ENCODE data around the gene KRTAP20-2.

GRCh38 chr21:30638686-30639085 lies 3.7 kb downstream of the KRTAP20-2 start:
- TF ChIP-seq, protein P1, sequence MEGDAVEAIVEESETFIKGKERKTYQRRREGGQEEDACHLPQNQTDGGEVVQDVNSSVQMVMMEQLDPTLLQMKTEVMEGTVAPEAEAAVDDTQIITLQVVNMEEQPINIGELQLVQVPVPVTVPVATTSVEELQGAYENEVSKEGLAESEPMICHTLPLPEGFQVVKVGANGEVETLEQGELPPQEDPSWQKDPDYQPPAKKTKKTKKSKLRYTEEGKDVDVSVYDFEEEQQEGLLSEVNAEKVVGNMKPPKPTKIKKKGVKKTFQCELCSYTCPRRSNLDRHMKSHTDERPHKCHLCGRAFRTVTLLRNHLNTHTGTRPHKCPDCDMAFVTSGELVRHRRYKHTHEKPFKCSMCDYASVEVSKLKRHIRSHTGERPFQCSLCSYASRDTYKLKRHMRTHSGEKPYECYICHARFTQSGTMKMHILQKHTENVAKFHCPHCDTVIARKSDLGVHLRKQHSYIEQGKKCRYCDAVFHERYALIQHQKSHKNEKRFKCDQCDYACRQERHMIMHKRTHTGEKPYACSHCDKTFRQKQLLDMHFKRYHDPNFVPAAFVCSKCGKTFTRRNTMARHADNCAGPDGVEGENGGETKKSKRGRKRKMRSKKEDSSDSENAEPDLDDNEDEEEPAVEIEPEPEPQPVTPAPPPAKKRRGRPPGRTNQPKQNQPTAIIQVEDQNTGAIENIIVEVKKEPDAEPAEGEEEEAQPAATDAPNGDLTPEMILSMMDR (IDR thresholded peaks at IDR 0.05; ENCODE audit: insufficient read depth, low read length), result no peak
- no peak for TF ChIP-seq GABPA (IDR thresholded peaks at IDR 0.05; ENCODE audit: low read depth)
- TF ChIP-seq, protein P2, sequence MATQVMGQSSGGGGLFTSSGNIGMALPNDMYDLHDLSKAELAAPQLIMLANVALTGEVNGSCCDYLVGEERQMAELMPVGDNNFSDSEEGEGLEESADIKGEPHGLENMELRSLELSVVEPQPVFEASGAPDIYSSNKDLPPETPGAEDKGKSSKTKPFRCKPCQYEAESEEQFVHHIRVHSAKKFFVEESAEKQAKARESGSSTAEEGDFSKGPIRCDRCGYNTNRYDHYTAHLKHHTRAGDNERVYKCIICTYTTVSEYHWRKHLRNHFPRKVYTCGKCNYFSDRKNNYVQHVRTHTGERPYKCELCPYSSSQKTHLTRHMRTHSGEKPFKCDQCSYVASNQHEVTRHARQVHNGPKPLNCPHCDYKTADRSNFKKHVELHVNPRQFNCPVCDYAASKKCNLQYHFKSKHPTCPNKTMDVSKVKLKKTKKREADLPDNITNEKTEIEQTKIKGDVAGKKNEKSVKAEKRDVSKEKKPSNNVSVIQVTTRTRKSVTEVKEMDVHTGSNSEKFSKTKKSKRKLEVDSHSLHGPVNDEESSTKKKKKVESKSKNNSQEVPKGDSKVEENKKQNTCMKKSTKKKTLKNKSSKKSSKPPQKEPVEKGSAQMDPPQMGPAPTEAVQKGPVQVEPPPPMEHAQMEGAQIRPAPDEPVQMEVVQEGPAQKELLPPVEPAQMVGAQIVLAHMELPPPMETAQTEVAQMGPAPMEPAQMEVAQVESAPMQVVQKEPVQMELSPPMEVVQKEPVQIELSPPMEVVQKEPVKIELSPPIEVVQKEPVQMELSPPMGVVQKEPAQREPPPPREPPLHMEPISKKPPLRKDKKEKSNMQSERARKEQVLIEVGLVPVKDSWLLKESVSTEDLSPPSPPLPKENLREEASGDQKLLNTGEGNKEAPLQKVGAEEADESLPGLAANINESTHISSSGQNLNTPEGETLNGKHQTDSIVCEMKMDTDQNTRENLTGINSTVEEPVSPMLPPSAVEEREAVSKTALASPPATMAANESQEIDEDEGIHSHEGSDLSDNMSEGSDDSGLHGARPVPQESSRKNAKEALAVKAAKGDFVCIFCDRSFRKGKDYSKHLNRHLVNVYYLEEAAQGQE (IDR thresholded peaks at IDR 0.05; ENCODE audit: insufficient replicate concordance, low read depth), result no peak
- no peak for TF ChIP-seq POLR2AphosphoS5 (IDR thresholded peaks at IDR 0.05; ENCODE audit: low read depth)
